Stimulated activated CD4-positive, alpha-beta T cell treated with anti-CD3 and anti-CD28 coated beads, Interleukin-4, amount 100 ng/mL, for 1 hour (primary cell): ENCODE measurements around the gene PTPN1.
"Not testable (repeated sequence)": the region's sequence is repeated elsewhere in the genome, so short reads cannot be mapped to it uniquely, and the experiment has no call there.

ENCODE experiments used
- DNase-seq: peaks from one replicate; pipeline ENCODE4 v3.0.0-alpha.2; 2020

PTPN1 gene

GRCh38 chr20:50595988-50596693 lies 86.0 kb downstream of the PTPN1 start:
- DNase-seq = no peak

GRCh38 chr20:50596694-50597021 lies 86.5 kb downstream of the PTPN1 start:
- no peak for DNase-seq

GRCh38 chr20:50597406-50597969 lies 87.3 kb downstream of the PTPN1 start:
- DNase-seq = no peak

GRCh38 chr20:50598074-50598473 lies 87.9 kb downstream of the PTPN1 start:
- no peak for DNase-seq

- not testable (repeated sequence) for DNase-seq
These were observed 88.6 kb downstream of the PTPN1 start for GRCh38 chr20:50598768-50599167.

GRCh38 chr20:50600281-50600895 lies 90.2 kb downstream of the PTPN1 start:
- DNase-seq = no peak

GRCh38 chr20:50601511-50602431 lies 91.6 kb downstream of the PTPN1 start:
- no peak for DNase-seq

- no peak for DNase-seq
These were observed 92.4 kb downstream of the PTPN1 start for GRCh38 chr20:50602432-50603088.

GRCh38 chr20:50604451-50604850 lies 94.3 kb downstream of the PTPN1 start:
- DNase-seq = no peak

- DNase-seq = no peak
These were observed 95.0 kb downstream of the PTPN1 start for GRCh38 chr20:50605136-50605535.

- no peak for DNase-seq
These were observed 97.3 kb downstream of the PTPN1 start for GRCh38 chr20:50607436-50607835.

GRCh38 chr20:50607850-50608749 lies 97.9 kb downstream of the PTPN1 start:
- no peak for DNase-seq

GRCh38 chr20:50608750-50609104 lies 98.5 kb downstream of the PTPN1 start:
- DNase-seq = no peak

GRCh38 chr20:50609438-50609989 lies 99.3 kb downstream of the PTPN1 start:
- no peak for DNase-seq

- no peak for DNase-seq
These were observed 100.1 kb downstream of the PTPN1 start for GRCh38 chr20:50610212-50610718.

- no peak for DNase-seq
These were observed 101.1 kb downstream of the PTPN1 start for GRCh38 chr20:50611128-50611810.

GRCh38 chr20:50613438-50614169 lies 103.4 kb downstream of the PTPN1 start:
- no peak for DNase-seq

GRCh38 chr20:50615407-50615806 lies 105.2 kb downstream of the PTPN1 start:
- DNase-seq = no peak

GRCh38 chr20:50617022-50617421 lies 106.8 kb downstream of the PTPN1 start:
- no peak for DNase-seq

- DNase-seq = no peak
These were observed 108.4 kb downstream of the PTPN1 start for GRCh38 chr20:50618537-50618936.
